ENCODE data around the gene ZSWIM3. TPM values are rescaled to one million over a fixed set of nuclear protein-coding genes. Genes with fewer than 3 reads are reported as not detected.
A peak's percentile ranks its signal among the peaks of the same experiment; 100 is the strongest.

Gene ZSWIM3
- total RNA-seq, 1 experiment from 2014 or later, result 6.4 TPM

DNA sequence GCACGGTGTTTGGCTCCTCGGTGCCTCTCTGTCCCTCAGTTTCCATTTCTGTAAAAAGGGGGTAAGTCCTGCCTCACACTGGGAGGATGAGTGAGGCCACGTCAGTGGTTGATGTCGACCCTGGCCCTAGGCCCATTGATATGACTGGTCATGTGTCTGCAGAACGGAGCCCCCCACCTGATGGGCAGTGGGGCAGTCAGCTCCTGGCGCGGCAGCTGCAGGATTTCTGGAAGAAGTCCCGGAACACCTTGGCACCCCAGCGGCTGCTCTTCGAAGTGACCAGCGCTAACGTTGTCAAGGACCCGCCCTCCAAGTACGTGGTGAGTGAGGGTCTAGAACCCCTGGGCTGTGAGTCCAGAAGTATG is 22.6 kb upstream of the ZSWIM3 start:
- no peaks in the 10 kb centered on the region for H3K36me3 Mint-ChIP-seq (ENCODE audit: insufficient read depth, unreplicated experiment)
- Histone ChIP-seq H3K4me3 (ENCODE audit: low read depth, low read length) (no peak overlapping the region), H3K4me1 (peaks cover 13% of the 10 kb centered on the region), H3K9me3 (no peaks in the 10 kb centered on the region), H3K36me3 (ENCODE audit: control insufficient read depth, insufficient read depth, low read length) (no peaks in the 10 kb centered on the region), H3K27me3 (replicated peaks; ENCODE audit: control insufficient read depth, insufficient read depth, low read length) (no peaks in the 10 kb centered on the region)
- H3K27me3 Mint-ChIP-seq (ENCODE audit: insufficient read depth, unreplicated experiment), result no peaks in the 10 kb centered on the region
- peaks cover 15% of the 10 kb centered on the region for H3K4me1 Mint-ChIP-seq (ENCODE audit: low read depth, unreplicated experiment)
- H3K9me3 Mint-ChIP-seq (ENCODE audit: unreplicated experiment), result no peaks in the 10 kb centered on the region
- no peak for TF ChIP-seq CTCF (IDR thresholded peaks at IDR 0.05; ENCODE audit: insufficient read depth in 1 of 2, low read depth in 1 of 2, low read length in 1 of 2, severe bottlenecking in 1 of 2, unreplicated experiment in 1 of 2)
- ChIA-PET POLR2A (interaction anchor here (1.6 to 2.0 kb wide), 2 partner anchors 21 to 100 kb away, joined by 6 to 12 read pairs; partner anchors contain the start of gene PCIF1), CTCF (no interaction called here)
- H3K27ac Mint-ChIP-seq (ENCODE audit: unreplicated experiment), result no peak overlapping the region
- H3K4me3 Mint-ChIP-seq (ENCODE audit: unreplicated experiment), result peak overlapping the region; percentile 71
- intact Hi-C loops (cut with micrococcal nuclease; ENCODE audit: unreplicated experiment), result no loop called here
- no peak for DNase-seq
- TSS peak; percentile 42 for BruUV-seq (replicated peaks)

GRCh38 chr20:45835329-45835765 is 22.1 kb upstream of the ZSWIM3 start:
- POLR2A ChIA-PET, result no interaction called here
- H3K4me3 ChIP-seq (ENCODE audit: low read depth, low read length), result no peak overlapping the region
- intact Hi-C loops (cut with micrococcal nuclease; ENCODE audit: unreplicated experiment), result no loop called here

GRCh38 chr20:45835825-45836224 is 21.6 kb upstream of the ZSWIM3 start:
- H3K27me3 Mint-ChIP-seq (ENCODE audit: insufficient read depth, unreplicated experiment), result no peaks in the 10 kb centered on the region
- no peak for DNase-seq
- H3K27ac Mint-ChIP-seq (ENCODE audit: unreplicated experiment), result no peak overlapping the region
- no peaks in the 10 kb centered on the region for H3K9me3 Mint-ChIP-seq (ENCODE audit: unreplicated experiment)
- H3K36me3 ChIP-seq (ENCODE audit: control insufficient read depth, insufficient read depth, low read length), result no peaks in the 10 kb centered on the region
- intact Hi-C loops (cut with micrococcal nuclease; ENCODE audit: unreplicated experiment), result no loop called here
- H3K4me3 ChIP-seq (ENCODE audit: low read depth, low read length), result no peak overlapping the region
- ChIA-PET CTCF (interaction anchor here (0.6 kb wide), 1 partner anchor 130 kb away, joined by 5 read pairs; no protein-coding TSS in a partner anchor), POLR2A (no interaction called here)
- no peak for TF ChIP-seq CTCF (IDR thresholded peaks at IDR 0.05; ENCODE audit: insufficient read depth in 1 of 2, low read depth in 1 of 2, low read length in 1 of 2, severe bottlenecking in 1 of 2, unreplicated experiment in 1 of 2)
- no TSS peak for BruUV-seq (replicated peaks)
- H3K27me3 ChIP-seq (replicated peaks; ENCODE audit: control insufficient read depth, insufficient read depth, low read length), result no peaks in the 10 kb centered on the region
- peaks cover 6% of the 10 kb centered on the region for H3K36me3 Mint-ChIP-seq (ENCODE audit: insufficient read depth, unreplicated experiment)
- no peak overlapping the region for H3K4me3 Mint-ChIP-seq (ENCODE audit: unreplicated experiment)
- peaks cover 13% of the 10 kb centered on the region for H3K4me1 ChIP-seq
- H3K4me1 Mint-ChIP-seq (ENCODE audit: low read depth, unreplicated experiment), result peaks cover 9% of the 10 kb centered on the region
- H3K9me3 ChIP-seq, result no peaks in the 10 kb centered on the region

More at GRCh38 chr20:45835329-45835765, 22.1 kb upstream of the ZSWIM3 start:
- Mint-ChIP-seq H3K4me3 (ENCODE audit: unreplicated experiment) (no peak overlapping the region), H3K4me1 (ENCODE audit: low read depth, unreplicated experiment) (peaks cover 12% of the 10 kb centered on the region), H3K36me3 (ENCODE audit: insufficient read depth, unreplicated experiment) (peaks cover 1% of the 10 kb centered on the region), H3K27ac (ENCODE audit: unreplicated experiment) (no peak overlapping the region), H3K9me3 (ENCODE audit: unreplicated experiment) (no peaks in the 10 kb centered on the region), H3K27me3 (ENCODE audit: insufficient read depth, unreplicated experiment) (no peaks in the 10 kb centered on the region)
- DNase-seq, result no peak
- Histone ChIP-seq H3K9me3 (no peaks in the 10 kb centered on the region), H3K36me3 (ENCODE audit: control insufficient read depth, insufficient read depth, low read length) (no peaks in the 10 kb centered on the region), H3K4me1 (peaks cover 13% of the 10 kb centered on the region), H3K27me3 (replicated peaks; ENCODE audit: control insufficient read depth, insufficient read depth, low read length) (no peaks in the 10 kb centered on the region)
- no peak for TF ChIP-seq CTCF (IDR thresholded peaks at IDR 0.05; ENCODE audit: insufficient read depth in 1 of 2, low read depth in 1 of 2, low read length in 1 of 2, severe bottlenecking in 1 of 2, unreplicated experiment in 1 of 2)
- BruUV-seq (replicated peaks), result no TSS peak
- CTCF ChIA-PET, result interaction anchor here (0.6 kb wide), 1 partner anchor 130 kb away, joined by 5 read pairs; no protein-coding TSS in a partner anchor
